OCI-LY7 (cell line): ENCODE data around the gene PAX2. TPM values are rescaled to one million over a fixed set of nuclear protein-coding genes. Genes with fewer than 3 reads are reported as not detected.

Source experiments
- BruUV-seq: library from RNA; stranded (reverse); fragments of 400-500 nt; replicated peaks from 2 replicates; lab custom pipeline; 2021; lab: Mats Ljungman, UMichigan
- CTCF ChIA-PET: fragments of 300-600 bp; sonication (Branson Sonifier 250); formaldehyde crosslinking; loops from one replicate; lab custom pipeline; 2022; ENCODE audit warnings: antibody characterized with exemption; ENCODE audit not compliant: unreplicated experiment; lab: Charles Lee
- POLR2A ChIA-PET: fragments of 300-600 bp; sonication (Branson Sonifier 250); formaldehyde crosslinking; loops from one replicate; lab custom pipeline; 2022; ENCODE audit warnings: antibody characterized with exemption; lab: Charles Lee
- DNase-seq: peaks from one replicate; pipeline ENCODE4 v3.0.0-alpha.2; 2015; ENCODE audit warnings: low spot score
- H2AFZ ChIP-seq: fragments of 200-600 bp; sonication (generic), shearing (Covaris generic); 2 replicates; pipeline ENCODE4 v1.6.1; 2014; ENCODE audit warnings: mild to moderate bottlenecking, antibody characterized with exemption, low read length, moderate library complexity
- H3K27ac ChIP-seq: fragments of 200-600 bp; sonication (generic); 2 replicates; pipeline ENCODE4 v1.5.1; 2014; ENCODE audit warnings: mixed run types, low read depth, mild to moderate bottlenecking, moderate library complexity, low read length, inconsistent platforms; ENCODE audit not compliant: poor library complexity, severe bottlenecking
- H3K36me3 ChIP-seq: fragments of 200-600 bp; sonication (generic); 2 replicates; pipeline ENCODE4 v1.6.1; 2014; ENCODE audit warnings: mild to moderate bottlenecking, antibody characterized with exemption, low read length, moderate library complexity, mixed read lengths; ENCODE audit not compliant: insufficient read depth
- H3K4me1 ChIP-seq: fragments of 200-600 bp; sonication (generic); 2 replicates; pipeline ENCODE4 v1.5.1; 2014; ENCODE audit warnings: mild to moderate bottlenecking, low read length; ENCODE audit not compliant: insufficient read depth, poor library complexity, severe bottlenecking
- H3K4me2 ChIP-seq: fragments of 200-600 bp; sonication (generic); 2 replicates; pipeline ENCODE4 v1.6.1; 2014; ENCODE audit warnings: mild to moderate bottlenecking, low read length
- H3K4me3 ChIP-seq: fragments of 200-600 bp; sonication (generic); 2 replicates; pipeline ENCODE4 v1.5.1; 2014; ENCODE audit warnings: mild to moderate bottlenecking, low read depth, low read length; ENCODE audit not compliant: poor library complexity, severe bottlenecking
- H3K79me2 ChIP-seq: fragments of 200-600 bp; sonication (generic); 2 replicates; pipeline ENCODE4 v1.6.1; 2016; ENCODE audit warnings: low read depth, mild to moderate bottlenecking, low read length, moderate library complexity, mixed read lengths; ENCODE audit not compliant: insufficient read depth
- H3K9me2 ChIP-seq: fragments of 200-600 bp; sonication (generic); 2 replicates; pipeline ENCODE4 v1.6.1; 2016; ENCODE audit warnings: mild to moderate bottlenecking, low read length, mixed read lengths; ENCODE audit not compliant: insufficient read depth
- H3K9me3 ChIP-seq: fragments of 200-600 bp; sonication (generic); 2 replicates; pipeline ENCODE4 v1.6.1; 2014; ENCODE audit warnings: mild to moderate bottlenecking, mixed run types, low read length, mixed read lengths
- H4K20me1 ChIP-seq: fragments of 200-600 bp; sonication (generic); 2 replicates; pipeline ENCODE4 v1.6.1; 2014; ENCODE audit warnings: mild to moderate bottlenecking, antibody characterized with exemption, low read length, moderate library complexity, mixed read lengths; ENCODE audit not compliant: insufficient read depth
- CTCF ChIP-seq: fragments of 200-600 bp; sonication (generic); conservative IDR thresholded peaks from 2 replicates; pipeline ENCODE4 v1.5.1; 2014; ENCODE audit warnings: mild to moderate bottlenecking, antibody characterized with exemption, low read length, moderate library complexity, mixed read lengths
- EZH2phosphoT487 ChIP-seq: fragments of 200-600 bp; sonication (generic); IDR thresholded peaks from 2 replicates; pipeline ENCODE4 v1.6.1; 2018; ENCODE audit warnings: low read depth, borderline replicate concordance, mild to moderate bottlenecking, mixed run types, antibody characterized with exemption, low read length, moderate library complexity, mixed read lengths
- intact Hi-C: fragments of 100-400 bp; cut with micrococcal nuclease; formaldehyde crosslinking; loops from one replicate; pipeline ENCODE4 v1.10.0; 2022; ENCODE audit not compliant: unreplicated experiment
- total RNA-seq, 2 experiments: library from RNA; depleted of rRNA in 1 of 2; stranded (reverse); fragments of >200 nt in 1 of 2; shearing (Covaris generic) in 1 of 2; gene quantifications; 2 replicates each; pipeline ENCODE4 v1.2.3, GENCODE V29; 2014 to 2022

Gene PAX2
- total RNA-seq, 2 experiments from 2014 or later: not detected

GRCh38 chr10:100867261-100867963 lies 122.0 kb downstream of the PAX2 start:
- Histone ChIP-seq H3K79me2 (no peaks in the 10 kb centered on the region), H3K27ac (no peak overlapping the region), H3K4me3 (no peak overlapping the region), H3K9me2 (no peaks in the 10 kb centered on the region), H3K9me3 (no peaks in the 10 kb centered on the region), H4K20me1 (no peaks in the 10 kb centered on the region), H3K4me1 (no peaks in the 10 kb centered on the region), H3K4me2 (no peak overlapping the region), H2AFZ (no peak overlapping the region), H3K36me3 (no peaks in the 10 kb centered on the region)
- BruUV-seq: no TSS peak
- TF ChIP-seq EZH2phosphoT487 (no peak), CTCF (no peak)
- intact Hi-C loops: no loop called here
- ChIA-PET CTCF (no interaction called here), POLR2A (interaction anchor here (0.6 to 0.7 kb wide), 3 partner anchors 25 to 332 kb away, joined by 3 read pairs; partner anchors contain the start of gene HIF1AN)
- DNase-seq: no peak

GRCh38 chr10:100868382-100868781 lies 123.0 kb downstream of the PAX2 start:
- ChIA-PET POLR2A (interaction anchor here (0.6 kb wide), 2 partner anchors 36 to 333 kb away, joined by 3 read pairs; partner anchors contain the start of gene HIF1AN), CTCF (interaction anchor here (0.6 kb wide), 1 partner anchor 10 kb away, joined by 3 read pairs; no protein-coding TSS in a partner anchor)
- no TSS peak for BruUV-seq
- no peak overlapping the region for H3K27ac ChIP-seq
- H3K4me2 ChIP-seq: no peak overlapping the region
- no peaks in the 10 kb centered on the region for H3K9me2 ChIP-seq
- H4K20me1 ChIP-seq: no peaks in the 10 kb centered on the region
- H3K79me2 ChIP-seq: no peaks in the 10 kb centered on the region
- H3K4me3 ChIP-seq: no peak overlapping the region
- DNase-seq: no peak
- no peaks in the 10 kb centered on the region for H3K4me1 ChIP-seq
- intact Hi-C loops: no loop called here
- H3K36me3 ChIP-seq: no peaks in the 10 kb centered on the region
- TF ChIP-seq EZH2phosphoT487 (no peak), CTCF (no peak)
- no peaks in the 10 kb centered on the region for H3K9me3 ChIP-seq
- no peak overlapping the region for H2AFZ ChIP-seq

GRCh38 chr10:100869399-100869798 lies 124.0 kb downstream of the PAX2 start:
- no peaks in the 10 kb centered on the region for H3K9me3 ChIP-seq
- ChIA-PET POLR2A (no interaction called here), CTCF (no interaction called here)
- no peak overlapping the region for H3K27ac ChIP-seq
- H2AFZ ChIP-seq: no peak overlapping the region
- H3K9me2 ChIP-seq: no peaks in the 10 kb centered on the region
- no peaks in the 10 kb centered on the region for H4K20me1 ChIP-seq
- no peaks in the 10 kb centered on the region for H3K36me3 ChIP-seq
- no peaks in the 10 kb centered on the region for H3K4me1 ChIP-seq
- BruUV-seq: no TSS peak
- H3K4me3 ChIP-seq: no peak overlapping the region
- TF ChIP-seq EZH2phosphoT487: no peak
- no peak for TF ChIP-seq CTCF
- no peak overlapping the region for H3K4me2 ChIP-seq
- H3K79me2 ChIP-seq: no peaks in the 10 kb centered on the region
- intact Hi-C loops: no loop called here
- DNase-seq: no peak
